Upper lobe of left lung (tissue), 6 donors: ENCODE data around the gene PVALB. TPM values are rescaled to one million over a fixed set of nuclear protein-coding genes. Genes with fewer than 3 reads are reported as not detected.

Experiments
- ATAC-seq, 2 donors: fragments of 200-7000 bp; cut with Tn5 transposase; one replicate each; pipeline ENCODE4 v1.9.1; 2022; ENCODE audit warnings: mild to moderate bottlenecking in 2 of 2, moderate library complexity in 2 of 2; ENCODE audit not compliant: low FRiP score in 2 of 2
- DNase-seq, 2 donors: peaks; one replicate each; pipeline ENCODE4 v3.0.0-alpha.2; 2019 to 2020
- H3K27ac ChIP-seq, 4 donors: fragments of 200-600 bp; sonication (generic); one replicate each; pipeline ENCODE4 v1.5.1; 2016 to 2019
- H3K27me3 ChIP-seq, 4 donors: fragments of 200-600 bp; sonication (generic); one replicate each; pipeline ENCODE4 v1.5.1; 2017 to 2019
- H3K36me3 ChIP-seq, 4 donors: fragments of 200-600 bp; sonication (generic); one replicate each; pipeline ENCODE4 v1.5.1; 2016 to 2019
- H3K4me1 ChIP-seq, 4 donors: fragments of 200-600 bp; sonication (generic); one replicate each; pipeline ENCODE4 v1.5.1; 2018 to 2019
- H3K4me3 ChIP-seq, 4 donors: fragments of 200-600 bp; sonication (generic); one replicate each; pipeline ENCODE4 v1.5.1; 2017 to 2019; ENCODE audit warnings: mild to moderate bottlenecking in 2 of 4, moderate library complexity in 1 of 4
- H3K9me3 ChIP-seq, 4 donors: fragments of 200-600 bp; sonication (generic); one replicate each; pipeline ENCODE4 v1.5.1; 2018 to 2019
- EP300 ChIP-seq, 4 donors: sonication (generic); formaldehyde crosslinking; IDR thresholded peaks; one replicate each; pipeline ENCODE4 v1.5.1; 2017; ENCODE audit warnings: antibody characterized with exemption in 4 of 4, control low read depth in 2 of 4
- POLR2A ChIP-seq, 4 donors: fragments of 450-650 bp; IDR thresholded peaks; one replicate each; pipeline ENCODE4 v1.5.1; 2016 to 2017; ENCODE audit warnings: antibody characterized with exemption in 4 of 4, mild to moderate bottlenecking in 2 of 4
- POLR2AphosphoS5 ChIP-seq, 2 donors: sonication (generic); formaldehyde crosslinking; IDR thresholded peaks; one replicate each; pipeline ENCODE4 v1.5.1; 2017; ENCODE audit warnings: antibody characterized with exemption in 2 of 2
- WGBS, 2 donors: methylation state at CpG; one replicate each; pipeline ENCODE4 v1.1.5; 2017 to 2018; 5-methylcytosine and 5-hydroxymethylcytosine counted together
- total RNA-seq, 6 donors: library from RNA; depleted of rRNA in 4 of 6; stranded (reverse); fragments of >200 nt in 4 of 6; gene quantifications; one replicate each; pipeline versions ENCODE4 v1.1.0 to v1.2.1, GENCODE V29; 2016 to 2021
- TF ChIP-seq, protein P1 (sequence below), 6 experiments: fragments of 450-650 bp in 4 of 6; fragments of 200-600 bp in 2 of 6; sonication (generic) in 2 of 6; IDR thresholded peaks; one replicate each; pipeline ENCODE4 v1.5.1; 2016 to 2019; ENCODE audit warnings: antibody characterized with exemption in 6 of 6
- donor health status: DM: no; HTN: no; CAD: no; lungs with moderate emphysema.
- donor health status: DM: no; HTN: yes; CAD: no; lungs with severe emphysema.

The PVALB gene
- total RNA-seq, 6 donors from 2014 or later: 1.5 to 3.3 (median 1.8) TPM; not detected in 3

DNA sequence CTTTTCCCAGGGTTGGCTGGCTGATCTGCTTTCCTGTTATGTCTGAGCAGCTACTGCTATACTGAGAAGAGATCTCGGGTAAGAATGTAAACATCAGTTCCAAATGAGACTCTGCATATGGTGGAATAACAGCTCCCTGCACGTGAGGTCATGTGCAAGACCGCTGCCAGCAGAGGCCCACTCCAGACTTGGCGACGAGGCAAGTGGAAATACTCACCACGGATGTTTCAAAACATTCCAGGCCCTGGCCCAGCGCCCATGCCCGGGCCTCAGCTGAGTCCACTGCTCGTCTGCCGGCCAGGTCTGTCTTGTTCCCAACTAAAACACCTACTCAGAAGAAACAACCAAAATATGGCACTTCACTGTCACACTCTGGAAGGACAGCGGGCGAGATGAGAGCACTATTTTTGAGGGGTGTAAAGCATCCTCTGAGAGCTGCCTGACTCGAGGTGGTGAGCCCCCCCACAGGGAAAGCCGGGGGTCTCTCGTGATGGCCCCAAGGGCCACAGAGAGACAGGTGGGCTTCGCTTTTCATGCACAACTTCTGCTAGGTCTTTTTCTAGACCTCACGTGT, 54.1 kb downstream of the PVALB start:
- TF ChIP-seq POLR2A (IDR thresholded peaks at IDR 0.05): no peak
- no peak for TF ChIP-seq POLR2AphosphoS5 (IDR thresholded peaks at IDR 0.05)
- TF ChIP-seq, protein P1, sequence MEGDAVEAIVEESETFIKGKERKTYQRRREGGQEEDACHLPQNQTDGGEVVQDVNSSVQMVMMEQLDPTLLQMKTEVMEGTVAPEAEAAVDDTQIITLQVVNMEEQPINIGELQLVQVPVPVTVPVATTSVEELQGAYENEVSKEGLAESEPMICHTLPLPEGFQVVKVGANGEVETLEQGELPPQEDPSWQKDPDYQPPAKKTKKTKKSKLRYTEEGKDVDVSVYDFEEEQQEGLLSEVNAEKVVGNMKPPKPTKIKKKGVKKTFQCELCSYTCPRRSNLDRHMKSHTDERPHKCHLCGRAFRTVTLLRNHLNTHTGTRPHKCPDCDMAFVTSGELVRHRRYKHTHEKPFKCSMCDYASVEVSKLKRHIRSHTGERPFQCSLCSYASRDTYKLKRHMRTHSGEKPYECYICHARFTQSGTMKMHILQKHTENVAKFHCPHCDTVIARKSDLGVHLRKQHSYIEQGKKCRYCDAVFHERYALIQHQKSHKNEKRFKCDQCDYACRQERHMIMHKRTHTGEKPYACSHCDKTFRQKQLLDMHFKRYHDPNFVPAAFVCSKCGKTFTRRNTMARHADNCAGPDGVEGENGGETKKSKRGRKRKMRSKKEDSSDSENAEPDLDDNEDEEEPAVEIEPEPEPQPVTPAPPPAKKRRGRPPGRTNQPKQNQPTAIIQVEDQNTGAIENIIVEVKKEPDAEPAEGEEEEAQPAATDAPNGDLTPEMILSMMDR (IDR thresholded peaks at IDR 0.05): no peak
- no peak for TF ChIP-seq EP300 (IDR thresholded peaks at IDR 0.05)
- Histone ChIP-seq H3K9me3 (no peaks in the 10 kb centered on the region), H3K36me3 (peaks cover 0 to 27% (median 7%) of the 10 kb centered on the region in 4 donors), H3K27me3 (no peaks in the 10 kb centered on the region), H3K4me1 (peaks cover 0 to 11% (median 0%) of the 10 kb centered on the region in 4 donors), H3K4me3 (no peak overlapping the region), H3K27ac (no peak overlapping the region)
- WGBS, 2 donors: 60 to 76% methylated on average over 17 of the region's 17 CpGs
- peak; percentile 60 to 85 for DNase-seq
- ATAC-seq: peak in 1 of 2 donors; percentile 31

DNA sequence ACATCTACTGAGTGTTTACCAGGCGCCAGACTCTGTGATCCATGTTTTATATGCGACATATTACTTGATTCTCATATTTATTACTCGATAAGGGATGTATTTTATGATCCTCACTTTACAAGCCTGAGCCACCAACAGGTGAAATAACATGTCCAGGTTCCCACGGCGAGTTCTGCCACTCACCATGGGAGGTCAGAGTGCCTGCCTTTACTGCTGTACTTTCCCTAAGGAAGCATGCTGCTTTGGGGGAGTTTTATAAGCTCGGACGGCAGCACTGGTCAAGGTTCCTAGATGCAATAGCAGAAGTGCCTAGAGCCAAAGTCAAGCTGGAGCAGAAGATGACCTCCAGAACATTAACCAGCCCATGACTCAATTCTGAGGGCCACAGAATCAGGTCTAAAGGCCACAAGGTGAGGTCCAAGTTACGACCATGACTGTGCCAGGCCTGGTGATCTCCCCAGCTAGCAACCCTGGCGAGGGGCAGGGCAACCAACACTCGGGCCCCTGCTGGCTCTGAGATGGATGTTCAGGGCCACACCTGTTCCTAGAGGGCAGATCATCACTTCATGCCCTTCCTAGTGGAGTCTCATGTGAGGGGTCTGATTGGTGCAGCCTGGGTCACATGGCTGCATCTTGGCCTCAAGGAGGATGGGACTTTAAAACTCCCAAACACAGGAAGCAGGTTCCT, 55.1 kb downstream of the PVALB start:
- peak in 1 of 2 donors; percentile 15 for DNase-seq
- Histone ChIP-seq H3K9me3 (no peaks in the 10 kb centered on the region), H3K4me1 (peaks cover 0 to 11% (median 0%) of the 10 kb centered on the region in 4 donors), H3K36me3 (peaks cover 0 to 20% (median 6%) of the 10 kb centered on the region in 4 donors), H3K27ac (no peak overlapping the region), H3K27me3 (no peaks in the 10 kb centered on the region), H3K4me3 (no peak overlapping the region)
- no peak for ATAC-seq
- TF ChIP-seq, protein P1 (IDR thresholded peaks at IDR 0.05): no peak
- no peak for TF ChIP-seq POLR2A (IDR thresholded peaks at IDR 0.05)
- TF ChIP-seq POLR2AphosphoS5 (IDR thresholded peaks at IDR 0.05): no peak
- TF ChIP-seq EP300 (IDR thresholded peaks at IDR 0.05): no peak
- WGBS, 2 donors: 93 to 94% methylated on average over 7 to 10 of the region's 10 CpGs

DNA sequence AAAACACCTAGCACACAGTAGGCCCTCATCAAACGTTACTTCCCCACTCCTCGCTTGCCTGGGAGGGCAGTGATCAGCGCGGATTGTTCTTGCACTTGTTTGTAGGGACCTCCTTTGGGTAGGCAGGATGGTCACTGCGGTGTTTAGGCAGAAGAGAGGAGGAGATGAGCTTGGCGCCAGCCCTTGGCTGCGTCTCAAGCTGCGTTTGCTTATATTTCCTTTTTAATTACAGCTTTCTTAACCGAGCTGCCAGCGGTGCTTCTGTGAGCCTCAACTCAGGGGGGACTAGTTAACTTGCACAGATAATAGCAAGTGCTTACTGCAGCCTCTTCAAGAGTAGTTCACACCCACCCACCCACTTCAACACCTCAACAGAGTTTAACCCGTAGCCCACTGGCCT, 56.0 kb downstream of the PVALB start:
- DNase-seq: no peak
- no peaks in the 10 kb centered on the region for H3K9me3 ChIP-seq
- H3K4me3 ChIP-seq: no peak overlapping the region
- no peak overlapping the region for H3K27ac ChIP-seq
- peaks cover 0 to 11% (median 4%) of the 10 kb centered on the region in 4 donors for H3K4me1 ChIP-seq
- TF ChIP-seq, protein P1 (IDR thresholded peaks at IDR 0.05): no peak
- no peak for TF ChIP-seq POLR2AphosphoS5 (IDR thresholded peaks at IDR 0.05)
- no peak for TF ChIP-seq EP300 (IDR thresholded peaks at IDR 0.05)
- TF ChIP-seq POLR2A (IDR thresholded peaks at IDR 0.05): no peak
- H3K27me3 ChIP-seq: no peaks in the 10 kb centered on the region
- 85 to 89% methylated on average over 11 of the region's 11 CpGs for WGBS, 2 donors
- peaks cover 0 to 15% (median 6%) of the 10 kb centered on the region in 4 donors for H3K36me3 ChIP-seq
- no peak for ATAC-seq

DNA sequence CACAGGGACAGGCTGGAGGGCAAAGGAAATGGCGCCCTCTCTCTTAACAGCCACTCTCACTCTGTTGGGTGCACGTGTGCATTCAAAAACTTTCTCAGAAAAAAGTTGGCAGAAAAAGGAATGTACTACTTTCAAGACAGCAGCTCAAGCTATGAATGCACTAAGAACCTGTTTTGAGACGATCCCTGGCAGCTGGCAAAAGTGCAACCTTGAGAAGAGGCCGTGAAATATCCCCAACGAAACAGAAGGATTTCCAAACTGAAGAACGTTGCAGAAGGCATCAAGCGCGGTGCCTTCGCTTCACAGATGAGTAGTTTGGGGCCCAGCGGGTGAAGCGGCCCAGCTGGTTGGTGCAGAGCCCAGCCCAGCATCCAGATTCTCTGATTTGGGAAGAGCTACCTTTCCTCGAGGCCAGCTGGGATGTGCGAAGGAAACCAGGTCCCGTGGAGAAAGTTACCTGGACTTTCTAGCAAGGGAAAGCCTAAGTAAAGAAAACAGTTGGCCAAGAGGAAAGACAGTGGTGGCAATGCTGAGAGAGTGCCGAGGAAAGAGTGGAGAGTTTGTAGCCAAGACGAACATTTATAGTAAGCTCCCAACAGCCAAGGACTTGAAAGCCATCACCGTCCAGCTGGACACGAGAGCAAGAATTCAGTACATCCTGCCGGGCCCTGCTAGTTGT, 57.2 kb downstream of the PVALB start:
- Histone ChIP-seq H3K27me3 (no peaks in the 10 kb centered on the region), H3K4me3 (no peak overlapping the region), H3K4me1 (peaks cover 0 to 11% (median 4%) of the 10 kb centered on the region in 4 donors), H3K36me3 (peaks cover 0 to 10% (median 2%) of the 10 kb centered on the region in 4 donors), H3K27ac (no peak overlapping the region), H3K9me3 (no peaks in the 10 kb centered on the region)
- WGBS, 2 donors: 87 to 88% methylated on average over 19 of the region's 19 CpGs
- DNase-seq (peak in 1 of 2 donors; percentile 8), ATAC-seq (no peak)
- no peak for TF ChIP-seq POLR2AphosphoS5 (IDR thresholded peaks at IDR 0.05)
- TF ChIP-seq EP300 (IDR thresholded peaks at IDR 0.05): no peak
- TF ChIP-seq, protein P1 (IDR thresholded peaks at IDR 0.05): no peak
